ENCODE measurements around the gene LHPP.

Gene LHPP

DNA sequence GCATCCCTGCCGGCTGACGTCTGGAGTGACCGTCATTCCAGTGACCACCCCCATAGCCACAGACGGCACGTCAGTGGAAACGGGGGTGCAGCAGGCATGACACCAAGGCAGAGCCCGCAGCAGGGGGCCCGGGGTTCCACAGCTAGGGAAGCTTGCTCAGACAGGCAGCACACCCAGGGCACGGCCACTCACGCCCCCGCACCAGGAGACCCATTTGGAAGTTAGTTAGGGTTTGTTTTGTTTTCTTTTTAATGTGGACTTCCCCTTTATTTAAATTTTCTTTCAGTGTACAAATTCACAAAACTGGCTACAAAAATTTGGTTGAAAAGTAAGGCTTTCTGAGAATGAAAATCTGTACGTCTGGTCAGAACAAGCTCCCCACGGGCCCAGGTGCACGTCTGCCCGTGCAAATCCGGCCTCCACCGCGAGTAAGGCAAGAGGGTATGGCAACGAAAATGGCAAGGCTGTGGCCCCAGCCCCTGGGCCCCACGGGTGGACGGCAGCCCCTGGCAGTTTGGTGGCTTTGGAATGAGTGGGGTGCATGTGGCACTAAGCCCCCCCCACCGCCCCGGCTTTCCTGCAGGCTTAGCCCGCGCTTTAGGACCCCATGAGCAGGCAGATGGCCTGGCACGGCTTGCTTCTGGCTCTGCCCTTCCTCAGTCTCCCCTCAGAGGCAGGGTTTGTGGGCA, 158.3 kb downstream of the LHPP start:
- no peak for DNase-seq

DNA sequence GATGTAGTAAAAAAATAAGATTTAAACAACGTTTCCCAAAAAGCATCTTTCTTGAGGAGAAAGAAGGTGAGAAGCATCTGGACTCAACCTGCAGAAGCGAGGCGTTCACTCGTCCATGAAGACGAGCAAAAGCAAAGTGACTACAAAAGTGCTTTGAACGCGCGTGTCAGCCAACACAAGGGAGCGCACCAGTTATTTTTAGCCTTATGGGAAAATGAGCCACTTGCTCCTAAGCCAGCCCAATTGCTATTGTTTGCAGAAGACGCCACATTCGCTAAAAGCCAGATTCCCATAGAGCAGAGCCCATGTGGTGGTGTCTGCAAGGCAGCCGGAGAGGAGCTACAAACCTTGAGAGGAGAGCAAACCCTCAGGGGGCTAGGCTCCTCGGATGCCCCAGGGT, 160.0 kb downstream of the LHPP start:
- DNase-seq = peak in 35 of 56 donors; percentile 24 to 76 (median 52)

DNA sequence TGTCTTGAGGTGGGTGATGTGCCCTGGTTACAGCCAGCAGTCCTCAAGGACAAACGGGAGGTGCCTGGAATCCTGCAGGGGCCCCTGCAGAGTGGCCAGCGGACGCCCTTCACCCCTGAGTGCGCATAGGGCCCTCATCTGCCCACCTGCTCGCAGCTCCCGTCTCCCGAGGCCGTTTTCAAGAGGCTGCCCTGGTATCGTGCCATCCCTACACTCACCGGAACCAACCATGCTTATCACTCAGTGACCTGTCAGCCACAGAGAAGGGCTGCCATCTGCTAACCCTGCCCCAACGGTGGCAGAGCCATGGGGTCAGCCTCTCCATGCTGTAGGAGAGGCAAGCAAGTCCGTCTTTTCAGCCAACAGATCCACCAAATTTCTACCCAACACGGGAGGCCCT, 160.5 kb downstream of the LHPP start:
- DNase-seq = no peak

DNA sequence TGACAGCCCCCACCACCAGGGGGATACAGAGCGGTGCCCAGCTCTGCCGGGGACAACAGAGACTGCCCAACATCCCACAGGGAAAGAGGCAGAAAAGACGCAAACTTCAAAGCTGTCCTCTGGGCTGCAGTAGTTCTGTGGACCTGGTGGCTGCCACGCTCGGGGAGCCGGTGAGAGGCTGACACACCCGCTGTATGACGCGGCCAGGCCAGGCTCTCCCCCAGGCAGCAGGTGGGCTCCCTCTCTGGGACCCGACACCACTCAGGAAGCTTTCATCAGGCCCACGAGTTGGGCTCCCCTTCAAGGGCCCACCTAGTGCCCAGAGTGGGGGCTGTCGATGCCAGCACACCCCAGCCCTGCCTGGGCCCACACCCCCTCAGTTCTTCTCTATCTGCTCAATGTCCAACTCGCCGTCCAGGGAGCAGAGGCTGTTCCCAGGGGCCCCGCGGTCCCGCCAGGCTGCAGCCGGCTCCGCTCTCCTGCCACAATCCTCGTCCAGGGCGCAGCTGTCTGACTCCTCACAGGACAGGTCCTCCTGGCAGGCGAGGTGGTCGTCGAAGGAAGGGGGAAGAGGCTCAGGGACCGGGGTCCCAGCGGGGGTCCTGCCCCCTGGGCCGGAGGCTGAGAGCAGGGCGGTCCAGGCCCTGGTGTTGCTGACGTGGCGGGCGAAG, 161.4 kb downstream of the LHPP start:
- no peak for DNase-seq

DNA sequence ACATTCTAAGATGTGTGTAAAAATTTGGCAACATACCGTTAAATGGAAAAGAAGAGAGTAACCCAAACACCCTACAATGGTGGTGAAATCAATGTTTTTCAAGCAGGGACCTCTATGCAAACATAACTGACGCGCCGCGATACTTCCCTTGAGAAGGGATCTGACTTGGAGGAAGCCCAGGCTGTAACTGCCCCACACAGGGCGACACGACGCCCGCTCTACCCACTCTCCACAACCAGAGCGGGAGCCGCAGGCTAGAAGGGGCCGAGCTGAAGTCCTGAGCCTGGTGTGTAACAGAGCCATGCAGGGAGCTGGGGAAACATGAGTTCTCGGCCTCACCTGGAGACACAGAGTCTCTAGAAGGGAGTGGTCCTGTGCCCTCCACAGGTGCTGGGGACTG, 162.4 kb downstream of the LHPP start:
- no peak for DNase-seq

DNA sequence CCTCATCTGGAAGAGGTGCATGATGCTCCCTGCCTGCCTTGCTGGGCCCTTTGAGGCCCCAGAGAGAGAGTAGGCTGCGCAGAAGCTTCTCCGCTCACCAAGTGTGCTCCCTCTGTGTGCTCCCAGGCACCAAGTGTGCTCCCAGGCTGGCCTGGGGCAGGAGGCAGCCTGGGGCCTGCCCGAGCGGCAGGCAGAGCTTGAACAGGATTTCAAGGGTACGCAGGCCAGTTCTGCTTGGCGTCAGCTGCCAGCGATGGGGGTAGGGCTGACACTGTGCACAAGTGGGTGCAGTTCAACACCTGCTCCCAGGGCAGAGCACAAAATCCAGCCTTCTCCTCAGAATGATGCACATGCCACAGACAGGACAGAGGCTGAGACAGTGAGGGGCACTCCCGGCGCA, 162.8 kb downstream of the LHPP start:
- no peak for DNase-seq

DNA sequence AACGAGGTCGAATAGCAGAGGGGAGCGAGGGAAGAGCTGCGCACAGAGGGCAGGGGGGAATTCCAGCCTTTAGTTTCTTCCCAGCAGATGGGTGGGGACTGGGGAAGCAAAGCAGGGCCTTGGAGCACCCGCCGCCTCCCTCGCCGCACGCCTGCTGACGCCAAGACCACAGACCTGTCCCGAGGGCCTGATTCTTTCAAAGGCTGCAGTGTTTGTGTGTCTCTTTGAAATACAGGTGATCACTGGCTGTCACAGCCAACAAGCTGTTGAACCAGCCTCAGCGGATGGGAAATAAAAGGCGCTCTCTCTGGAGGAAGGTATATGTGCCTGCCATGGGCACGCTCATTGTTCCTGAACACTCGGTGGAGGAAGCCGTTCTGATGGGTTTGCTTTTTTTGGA, 163.3 kb downstream of the LHPP start:
- DNase-seq = no peak

DNA sequence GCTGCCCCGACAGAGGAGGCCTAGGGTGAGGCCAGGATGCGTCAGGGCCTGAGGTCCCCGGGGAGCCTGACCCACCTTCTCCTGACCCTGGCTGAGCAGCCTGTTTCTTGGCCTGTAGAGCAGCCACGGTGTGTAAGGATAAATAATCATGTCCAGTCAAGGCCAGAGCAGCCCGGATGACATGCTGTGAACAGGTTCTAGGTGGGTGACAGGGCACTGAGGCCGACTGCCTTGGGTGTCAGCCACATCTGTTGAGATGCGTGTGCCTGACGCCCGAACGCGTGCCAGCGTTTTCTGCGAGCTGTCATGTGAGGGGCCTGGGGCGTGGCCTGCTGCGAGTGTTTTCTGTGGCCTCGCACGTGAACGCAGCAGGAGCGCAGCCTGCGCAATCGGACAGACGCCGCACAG, 164.2 kb downstream of the LHPP start:
- DNase-seq = no peak

DNA sequence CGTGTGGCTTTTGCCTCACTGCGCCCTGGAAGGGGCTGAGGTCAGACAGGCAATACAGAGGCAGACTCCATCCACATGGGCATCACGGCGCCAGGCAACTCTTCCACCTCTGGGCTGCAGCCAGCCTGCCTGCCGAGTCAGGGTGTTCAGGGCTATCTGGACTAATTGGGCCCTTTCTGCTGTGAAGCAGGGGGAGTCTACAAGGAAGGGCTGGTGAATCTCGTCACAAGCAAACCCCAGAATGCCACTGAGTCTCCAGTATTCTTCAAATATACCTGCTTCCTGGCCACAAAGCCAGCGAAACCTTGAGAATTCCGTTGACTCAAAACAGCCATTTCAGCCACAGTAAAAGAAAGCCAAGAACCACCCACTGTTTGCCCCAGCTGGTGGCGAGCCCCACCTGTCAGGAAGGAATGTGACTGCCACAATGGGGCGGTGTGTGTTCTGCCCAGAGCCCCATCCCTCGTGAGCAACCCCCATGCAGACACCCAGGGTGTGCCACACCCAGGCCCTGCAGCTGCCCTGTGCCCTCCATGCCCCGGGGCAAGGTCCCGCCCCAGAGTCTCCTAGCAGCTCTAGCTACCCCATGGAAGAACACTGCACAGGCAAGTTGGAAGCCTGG, 165.2 kb downstream of the LHPP start:
- DNase-seq = no peak

DNA sequence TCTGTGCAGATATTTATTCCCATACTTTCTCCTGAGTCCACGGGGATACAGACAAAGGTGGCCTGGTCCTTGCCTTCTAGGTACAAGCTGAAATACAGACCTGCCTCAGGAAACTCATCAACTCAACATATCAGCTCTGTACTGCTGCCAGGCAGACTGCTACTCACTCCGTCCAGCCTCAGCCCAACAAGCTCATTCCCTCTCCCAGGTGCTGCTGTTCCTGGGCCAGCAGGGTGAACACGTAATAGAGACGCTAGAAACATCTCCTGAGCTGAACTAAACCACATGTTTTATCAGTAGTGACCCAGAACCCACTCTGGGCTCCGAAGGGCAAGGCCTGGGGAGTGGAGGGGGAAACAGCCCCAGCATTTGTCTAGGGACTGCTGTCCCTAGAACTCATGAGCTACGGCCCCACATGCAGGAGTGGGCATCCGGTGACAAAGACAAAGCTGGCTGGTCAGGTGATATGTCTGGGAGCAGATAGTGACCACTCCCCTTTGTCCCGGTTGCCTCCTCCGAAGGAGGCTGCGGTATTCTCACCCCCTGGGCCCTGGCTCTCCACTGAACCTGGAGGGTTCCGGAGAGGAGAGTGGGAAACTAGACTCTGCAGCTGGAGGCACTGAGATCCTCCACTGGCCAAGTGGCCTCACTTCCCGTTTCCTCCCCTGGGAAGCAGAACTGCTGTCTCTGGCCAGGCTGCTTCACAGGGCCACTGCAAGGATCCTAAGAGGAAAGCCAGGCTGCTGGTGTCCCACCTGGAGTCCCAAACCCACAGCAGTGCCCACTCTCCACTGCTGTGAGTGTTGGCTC, 166.4 kb downstream of the LHPP start:
- DNase-seq = no peak

DNA sequence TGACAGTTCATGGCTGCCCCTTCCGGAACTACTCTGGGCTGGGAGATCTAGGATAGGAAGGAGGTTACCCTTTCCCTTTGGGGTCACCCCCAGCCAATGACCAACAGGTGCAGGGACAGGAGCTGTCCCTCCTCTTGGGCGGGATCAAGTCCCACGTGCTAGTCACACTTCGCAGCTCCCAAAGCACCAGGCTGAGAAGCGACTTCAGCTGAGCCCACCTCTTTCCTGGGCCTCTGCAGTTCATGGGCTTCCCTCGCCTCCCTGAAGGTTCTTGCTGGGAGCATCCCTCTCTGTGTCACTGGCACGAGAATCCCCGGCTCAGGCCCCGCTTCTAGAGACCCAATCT, 167.0 kb downstream of the LHPP start:
- no peak for DNase-seq

DNA sequence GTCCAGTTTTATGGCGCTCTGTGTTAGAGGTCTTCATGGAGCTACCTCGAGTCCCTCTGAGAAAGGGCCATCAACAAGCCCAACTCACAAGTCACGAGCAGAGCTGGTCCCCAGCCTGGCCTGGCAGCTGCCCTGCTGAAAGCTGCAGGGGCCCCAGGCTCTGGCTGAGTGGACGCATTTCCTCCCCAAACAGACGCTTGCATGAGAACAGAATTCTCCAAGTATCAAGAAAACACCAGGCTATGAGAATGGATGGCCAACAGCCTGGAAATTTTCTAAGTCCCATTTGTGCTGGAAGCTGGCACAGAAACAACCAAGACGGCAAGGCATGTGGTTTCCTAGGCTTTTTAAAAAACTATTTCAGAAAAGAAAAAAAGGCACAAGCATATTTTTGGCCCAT, 167.8 kb downstream of the LHPP start:
- peak in 46 of 56 donors; percentile 20 to 81 (median 64) for DNase-seq

DNA sequence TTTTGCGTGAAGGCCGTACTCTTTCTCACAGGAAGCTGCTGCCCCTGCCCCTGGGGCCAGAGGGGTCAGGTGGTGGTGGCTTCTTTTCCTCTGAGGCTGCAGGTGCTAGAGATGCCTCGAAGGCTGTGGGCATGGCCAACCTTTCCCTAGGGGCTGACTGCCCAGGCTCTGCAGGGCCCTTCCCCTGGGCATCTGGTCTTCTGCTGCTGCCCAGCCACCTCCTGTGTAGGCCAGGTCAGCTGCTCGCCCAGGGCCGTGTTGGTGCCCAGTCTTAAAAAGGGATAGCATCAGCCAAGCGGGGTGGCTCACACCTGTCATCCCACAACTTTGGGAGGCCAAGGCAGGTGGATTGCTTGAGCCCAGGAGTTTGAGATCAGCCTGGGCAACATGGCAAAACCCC, 168.2 kb downstream of the LHPP start:
- peak in 11 of 56 donors; percentile 41 to 68 (median 54) for DNase-seq

DNA sequence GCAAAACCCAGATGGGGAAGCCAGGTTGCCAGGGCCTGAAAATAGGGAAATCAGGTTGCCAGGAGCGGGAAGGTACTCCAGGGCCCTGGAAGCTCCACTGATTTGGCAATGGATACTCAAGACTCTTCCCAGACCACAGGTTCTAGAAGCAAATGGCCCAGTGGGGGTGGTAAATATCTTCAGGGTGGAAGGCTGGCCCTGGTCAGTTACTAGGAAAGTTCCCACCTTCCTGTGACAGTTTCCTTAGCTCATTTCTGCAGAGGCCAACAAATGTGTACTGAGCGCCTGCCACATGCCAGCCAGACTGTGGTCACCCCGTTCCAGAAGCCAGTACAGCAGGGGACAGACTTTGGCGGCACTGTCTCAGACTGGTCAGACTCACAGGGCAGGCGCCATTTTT, 168.9 kb downstream of the LHPP start:
- no peak for DNase-seq

DNA sequence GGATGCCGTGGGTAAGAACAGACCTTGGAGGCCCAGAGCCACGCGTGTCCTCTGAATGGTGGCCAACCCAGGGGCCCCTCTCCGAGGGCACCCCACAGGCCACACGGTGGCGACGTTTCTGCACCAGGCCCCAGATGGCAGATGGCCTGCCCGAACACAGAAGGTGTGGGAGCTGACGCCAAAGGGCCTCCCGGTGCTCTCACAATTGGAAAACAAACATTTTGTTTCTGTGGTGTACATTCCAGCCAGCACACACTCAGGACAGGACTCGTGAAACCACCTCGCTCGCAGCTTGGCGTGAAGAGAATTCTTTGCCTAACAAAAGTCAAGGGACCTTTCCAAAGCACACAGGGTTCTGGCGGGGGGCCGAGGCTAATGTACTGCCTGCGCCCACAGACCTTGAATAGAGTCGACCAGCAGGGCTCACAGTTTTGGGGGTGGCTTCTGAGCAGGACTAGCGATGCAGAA, 170.5 kb downstream of the LHPP start:
- peak in 8 of 56 donors; percentile 29 to 67 (median 52) for DNase-seq

DNA sequence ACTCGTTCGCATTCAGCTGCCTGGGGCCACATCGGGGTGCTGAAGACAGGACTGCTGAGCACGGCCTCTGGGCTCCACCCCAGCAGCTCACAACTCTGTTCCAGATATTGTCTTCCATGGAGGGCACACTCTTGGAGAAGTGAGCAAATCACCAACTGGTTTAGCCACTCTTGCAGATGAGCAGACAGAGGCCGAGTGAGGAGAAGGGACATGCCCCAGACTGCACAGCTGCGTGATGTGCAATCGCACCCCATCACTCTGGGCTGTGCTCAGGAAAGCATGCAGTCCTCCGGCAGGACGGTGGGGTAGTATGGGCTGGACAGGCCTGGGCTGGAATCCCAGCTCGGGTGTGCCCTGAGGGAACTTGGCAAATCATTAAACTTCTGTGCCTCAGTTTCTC, 170.9 kb downstream of the LHPP start:
- no peak for DNase-seq

DNA sequence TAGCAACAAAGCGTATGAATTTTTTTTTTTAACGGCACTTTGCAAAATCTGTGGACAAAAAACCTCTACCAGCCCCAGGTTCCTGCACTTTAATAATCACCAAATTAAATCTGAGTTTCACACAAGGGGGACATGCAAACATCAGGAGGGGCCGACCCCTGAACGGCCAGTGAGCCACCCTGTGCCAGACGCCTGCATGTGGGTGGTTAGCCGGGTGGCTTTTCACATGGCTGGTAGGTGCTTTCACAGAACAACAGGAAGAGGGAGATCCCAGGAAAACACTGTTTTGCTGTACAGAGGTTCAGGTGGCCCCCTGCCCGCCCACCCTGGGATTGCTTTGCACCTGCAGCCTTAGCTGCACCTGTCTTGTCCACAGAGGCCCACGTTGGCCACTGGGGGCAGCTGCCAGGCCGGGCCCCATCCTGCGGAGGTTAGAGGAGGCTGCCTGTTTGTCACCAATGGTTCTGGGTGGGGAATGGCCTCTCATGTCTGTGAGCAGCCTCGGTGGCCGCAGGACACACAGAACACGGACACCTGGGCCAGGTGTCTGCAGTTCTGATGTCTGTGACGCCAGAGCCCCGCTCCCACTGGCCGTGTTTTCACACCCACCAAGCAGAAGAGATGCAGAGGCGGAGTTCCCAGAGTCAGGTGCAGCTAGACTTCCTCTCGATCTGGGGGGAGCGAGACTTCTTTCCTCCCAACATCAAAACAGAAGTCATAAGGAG, 174.8 kb downstream of the LHPP start:
- peak in 2 of 56 donors; percentile 30 to 32 for DNase-seq

DNA sequence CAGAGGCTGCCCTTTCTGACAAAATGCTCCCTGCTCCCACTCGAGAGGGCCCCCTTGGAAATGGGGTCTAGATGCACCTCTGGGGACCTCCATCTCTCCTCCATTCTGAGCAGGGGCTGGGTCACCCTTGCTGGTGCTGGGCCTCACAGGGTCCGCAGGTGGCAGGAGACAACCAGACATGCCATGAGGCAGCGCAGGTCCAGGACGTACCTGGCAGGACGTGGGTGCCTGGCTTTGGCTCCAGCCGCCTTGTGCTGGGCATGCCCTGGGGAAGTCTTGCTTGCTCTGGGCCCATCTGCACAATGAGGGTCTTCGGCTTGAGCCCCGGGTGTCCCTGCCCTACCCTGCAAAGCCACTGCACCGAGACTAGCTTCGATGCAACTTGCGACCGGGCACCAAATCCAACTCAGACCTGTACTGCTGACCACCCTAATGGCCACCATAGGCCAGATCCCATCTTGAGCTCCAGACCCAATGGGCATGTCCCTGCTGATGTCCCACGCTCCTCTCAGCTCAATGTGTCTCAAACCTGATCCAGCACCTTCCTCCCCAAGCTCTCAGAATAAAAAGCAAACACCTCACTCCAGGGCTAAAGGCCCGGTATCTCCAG, 175.6 kb downstream of the LHPP start:
- no peak for DNase-seq

DNA sequence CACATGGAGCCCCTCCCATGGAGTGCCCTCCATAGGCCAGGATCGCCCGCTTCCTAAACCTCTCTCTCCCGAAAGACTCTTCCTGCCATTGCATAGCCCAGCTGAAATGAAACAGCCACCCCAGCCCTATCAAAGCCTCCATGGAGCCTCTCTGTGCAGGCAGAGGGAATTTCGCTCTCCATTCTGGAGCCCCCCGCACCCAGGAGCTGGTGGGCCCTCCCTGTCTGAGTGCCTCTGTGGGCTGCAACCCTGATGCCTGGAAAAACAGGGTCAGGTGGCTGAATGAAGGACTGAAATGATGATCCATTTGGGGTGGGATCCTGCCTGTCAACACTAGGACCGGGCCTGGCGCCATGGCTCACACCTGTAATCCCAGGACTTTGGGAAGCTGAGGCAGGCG, 176.1 kb downstream of the LHPP start:
- no peak for DNase-seq

DNA sequence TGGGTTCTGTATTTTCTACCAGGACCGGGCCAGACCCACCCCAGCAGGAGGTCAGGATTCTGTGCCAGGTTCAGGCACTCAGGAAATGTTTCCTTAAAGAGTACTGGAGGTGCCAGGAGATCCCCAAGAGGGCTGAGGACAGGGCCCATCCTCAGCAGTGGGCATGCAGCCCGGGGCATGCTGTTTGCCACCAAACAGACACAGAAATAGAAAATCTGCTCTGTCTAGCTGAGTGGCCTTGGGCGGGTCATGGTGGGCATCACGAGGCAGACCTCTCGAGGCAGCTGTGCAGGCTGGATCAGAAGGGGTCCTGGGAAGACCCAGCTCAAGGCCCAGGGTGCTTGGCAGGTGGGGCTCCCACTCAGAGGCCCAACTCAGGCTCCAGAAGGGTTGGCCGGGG, 177.6 kb downstream of the LHPP start:
- DNase-seq = no peak

DNA sequence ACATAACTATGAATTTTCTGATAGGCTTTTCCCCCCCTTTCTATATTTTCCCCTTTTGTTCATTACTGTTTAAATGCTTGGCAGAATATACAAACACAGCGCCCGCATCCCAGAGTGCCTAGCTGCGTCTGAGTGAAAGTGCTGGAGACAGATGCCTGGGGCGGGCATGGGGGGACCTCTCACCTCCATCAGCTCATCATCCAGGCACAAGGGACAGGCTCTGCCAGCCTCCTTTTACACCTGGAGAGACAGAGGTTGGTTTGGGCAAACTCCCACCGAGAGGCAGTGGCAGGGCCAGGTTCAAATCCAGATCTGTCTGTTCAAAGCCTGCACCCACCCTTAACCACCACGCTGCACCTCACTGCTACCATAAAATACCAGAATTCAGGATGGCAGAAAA, 178.0 kb downstream of the LHPP start:
- DNase-seq = no peak
